ENCODE results near the gene SPATC1L.

Gene SPATC1L

GRCh38 chr21:46136739-46137349, 47.4 kb downstream of the SPATC1L start:
- Histone ChIP-seq H3K27ac (no peak overlapping the region), H3K27me3 (no peaks in the 10 kb centered on the region), H3K9me3 (no peaks in the 10 kb centered on the region), H3K36me3 (no peaks in the 10 kb centered on the region), H3K4me3 (ENCODE audit: low read depth in 1 of 2, low read length in 1 of 2) (no peak overlapping the region), H3K4me1 (ENCODE audit: control insufficient read depth in 1 of 2, insufficient read depth in 1 of 2, low read depth in 1 of 2, low read length in 1 of 2) (no peaks in the 10 kb centered on the region)
- no peak for TF ChIP-seq CTCF (IDR thresholded peaks at IDR 0.05)

DNA sequence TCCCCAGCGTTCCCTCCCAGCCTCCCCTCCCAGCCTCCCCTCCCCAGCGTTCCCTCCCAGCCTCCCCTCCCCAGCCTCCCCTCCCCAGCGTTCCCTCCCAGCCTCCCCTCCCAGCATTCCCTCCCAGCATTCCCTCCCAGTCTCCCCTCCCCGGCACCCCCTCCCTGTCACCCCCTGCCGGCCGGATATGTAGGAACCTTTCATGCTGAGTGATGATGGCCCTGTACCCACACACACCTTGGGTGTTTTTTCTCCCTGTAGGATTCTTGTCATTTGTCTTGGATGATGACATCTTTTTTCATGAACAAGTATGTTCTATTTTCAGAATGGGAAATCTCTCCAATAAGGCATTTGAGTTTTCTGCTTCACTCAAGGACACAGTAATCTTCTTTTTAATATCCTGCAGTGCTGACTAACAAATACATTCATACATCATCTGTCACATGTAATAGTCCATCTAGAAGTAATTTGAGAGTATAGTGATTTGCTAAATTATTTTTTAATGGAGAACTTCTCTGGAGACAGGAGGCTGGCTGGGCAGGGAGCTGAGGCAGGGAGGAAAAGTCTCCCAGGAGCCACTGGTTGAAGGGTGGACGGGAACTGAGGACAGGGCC, 48.4 kb downstream of the SPATC1L start:
- Histone ChIP-seq H3K36me3 (no peaks in the 10 kb centered on the region), H3K4me1 (ENCODE audit: control insufficient read depth in 1 of 2, insufficient read depth in 1 of 2, low read depth in 1 of 2, low read length in 1 of 2) (no peaks in the 10 kb centered on the region), H3K9me3 (no peaks in the 10 kb centered on the region), H3K27me3 (no peaks in the 10 kb centered on the region), H3K27ac (no peak overlapping the region), H3K4me3 (ENCODE audit: low read depth in 1 of 2, low read length in 1 of 2) (no peak overlapping the region)
- no peak for TF ChIP-seq CTCF (IDR thresholded peaks at IDR 0.05)

DNA sequence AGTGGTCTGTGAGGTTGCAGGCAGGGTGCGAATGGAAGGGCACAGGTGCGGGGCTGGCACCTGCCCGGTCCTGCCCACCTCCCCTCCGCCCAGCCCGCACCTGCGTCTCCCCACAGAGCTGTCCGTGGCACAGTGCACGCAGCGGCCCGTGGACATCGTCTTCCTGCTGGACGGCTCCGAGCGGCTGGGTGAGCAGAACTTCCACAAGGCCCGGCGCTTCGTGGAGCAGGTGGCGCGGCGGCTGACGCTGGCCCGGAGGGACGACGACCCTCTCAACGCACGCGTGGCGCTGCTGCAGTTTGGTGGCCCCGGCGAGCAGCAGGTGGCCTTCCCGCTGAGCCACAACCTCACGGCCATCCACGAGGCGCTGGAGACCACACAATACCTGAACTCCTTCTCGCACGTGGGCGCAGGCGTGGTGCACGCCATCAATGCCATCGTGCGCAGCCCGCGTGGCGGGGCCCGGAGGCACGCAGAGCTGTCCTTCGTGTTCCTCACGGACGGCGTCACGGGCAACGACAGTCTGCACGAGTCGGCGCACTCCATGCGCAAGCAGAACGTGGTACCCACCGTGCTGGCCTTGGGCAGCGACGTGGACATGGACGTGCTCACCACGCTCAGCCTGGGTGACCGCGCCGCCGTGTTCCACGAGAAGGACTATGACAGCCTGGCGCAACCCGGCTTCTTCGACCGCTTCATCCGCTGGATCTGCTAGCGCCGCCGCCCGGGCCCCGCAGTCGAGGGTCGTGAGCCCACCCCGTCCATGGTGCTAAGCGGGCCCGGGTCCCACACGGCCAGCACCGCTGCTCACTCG, 52.2 kb downstream of the SPATC1L start:
- Histone ChIP-seq H3K36me3 (no peaks in the 10 kb centered on the region), H3K27me3 (no peaks in the 10 kb centered on the region), H3K4me3 (ENCODE audit: low read depth in 1 of 2, low read length in 1 of 2) (no peak overlapping the region), H3K9me3 (no peaks in the 10 kb centered on the region), H3K4me1 (ENCODE audit: control insufficient read depth in 1 of 2, insufficient read depth in 1 of 2, low read depth in 1 of 2, low read length in 1 of 2) (no peaks in the 10 kb centered on the region), H3K27ac (no peak overlapping the region)
- TF ChIP-seq CTCF (IDR thresholded peaks at IDR 0.05) = no peak

GRCh38 chr21:46131588-46131837, 52.7 kb downstream of the SPATC1L start:
- no peaks in the 10 kb centered on the region for H3K9me3 ChIP-seq
- no peak overlapping the region for H3K4me3 ChIP-seq (ENCODE audit: low read depth in 1 of 2, low read length in 1 of 2)
- H3K27me3 ChIP-seq = no peaks in the 10 kb centered on the region
- no peaks in the 10 kb centered on the region for H3K4me1 ChIP-seq (ENCODE audit: control insufficient read depth in 1 of 2, insufficient read depth in 1 of 2, low read depth in 1 of 2, low read length in 1 of 2)
- H3K36me3 ChIP-seq = no peaks in the 10 kb centered on the region
- no peak for TF ChIP-seq CTCF (IDR thresholded peaks at IDR 0.05)
- no peak overlapping the region for H3K27ac ChIP-seq

DNA sequence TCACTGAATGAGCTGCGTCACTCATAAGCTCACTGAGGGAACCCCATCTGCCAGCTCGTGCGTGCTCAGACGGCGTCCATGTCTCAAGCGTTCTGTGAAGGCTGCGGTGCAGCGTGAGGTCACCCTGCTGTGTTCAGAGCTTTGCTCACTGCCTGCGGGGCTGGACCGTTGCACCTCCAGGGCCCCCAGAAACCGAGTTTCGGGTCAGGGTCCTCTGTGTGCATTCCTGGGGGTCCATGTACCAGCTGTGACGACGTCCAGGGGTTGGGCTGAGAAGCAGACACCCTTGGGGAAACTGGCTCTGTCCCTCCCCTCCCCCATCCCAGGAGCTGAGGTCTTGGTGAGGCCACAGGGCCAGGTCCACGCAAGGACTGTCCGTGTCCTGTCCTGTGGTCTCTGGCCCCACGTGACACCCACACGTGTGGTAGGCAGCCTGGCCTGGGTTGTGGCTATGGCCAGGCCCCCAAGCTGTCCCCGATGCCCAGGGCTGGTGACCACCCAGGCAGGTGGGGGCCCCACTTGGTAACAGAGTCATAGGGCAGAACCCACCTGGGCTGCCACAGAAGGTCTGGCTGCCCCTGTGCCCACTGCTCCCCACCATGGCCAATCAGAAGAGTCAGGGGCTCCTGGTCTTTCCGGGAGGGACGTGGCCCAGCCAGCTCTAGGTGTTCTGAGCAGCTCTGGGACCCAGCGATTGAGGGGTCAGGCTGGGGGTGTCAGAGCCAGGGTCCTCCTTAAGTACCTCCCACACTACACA, 53.2 kb downstream of the SPATC1L start:
- no peak overlapping the region for H3K4me3 ChIP-seq (ENCODE audit: low read depth in 1 of 2, low read length in 1 of 2)
- no peaks in the 10 kb centered on the region for H3K27me3 ChIP-seq
- no peaks in the 10 kb centered on the region for H3K9me3 ChIP-seq
- H3K27ac ChIP-seq = no peak overlapping the region
- TF ChIP-seq CTCF (IDR thresholded peaks at IDR 0.05) = no peak
- H3K4me1 ChIP-seq (ENCODE audit: control insufficient read depth in 1 of 2, insufficient read depth in 1 of 2, low read depth in 1 of 2, low read length in 1 of 2) = no peaks in the 10 kb centered on the region
- H3K36me3 ChIP-seq = no peaks in the 10 kb centered on the region

All from neutrophil (primary cell).